Activated naive CD4-positive, alpha-beta T cell treated with anti-CD3 and anti-CD28 coated beads, Interleukin-2, amount 50 U/mL, for 24 hours (primary cell): Measurements from ENCODE around the gene CDKN1A.

Source experiments
- H3K27ac Mint-ChIP-seq: one replicate; pipeline ENCODE4 v1.8.0; 2021; ENCODE audit warnings: mild to moderate bottlenecking, mixed read lengths
- H3K27me3 Mint-ChIP-seq: one replicate; pipeline ENCODE4 v1.8.0; 2021; ENCODE audit warnings: mixed read lengths
- H3K36me3 Mint-ChIP-seq: one replicate; pipeline ENCODE4 v1.8.0; 2021; ENCODE audit warnings: mixed read lengths
- H3K4me1 Mint-ChIP-seq: one replicate; pipeline ENCODE4 v1.8.0; 2021; ENCODE audit warnings: mixed read lengths
- H3K4me3 Mint-ChIP-seq: one replicate; pipeline ENCODE4 v1.8.0; 2021; ENCODE audit warnings: mild to moderate bottlenecking, mixed read lengths
- H3K9me3 Mint-ChIP-seq: one replicate; pipeline ENCODE4 v1.8.0; 2021; ENCODE audit warnings: mixed read lengths

The CDKN1A gene

DNA sequence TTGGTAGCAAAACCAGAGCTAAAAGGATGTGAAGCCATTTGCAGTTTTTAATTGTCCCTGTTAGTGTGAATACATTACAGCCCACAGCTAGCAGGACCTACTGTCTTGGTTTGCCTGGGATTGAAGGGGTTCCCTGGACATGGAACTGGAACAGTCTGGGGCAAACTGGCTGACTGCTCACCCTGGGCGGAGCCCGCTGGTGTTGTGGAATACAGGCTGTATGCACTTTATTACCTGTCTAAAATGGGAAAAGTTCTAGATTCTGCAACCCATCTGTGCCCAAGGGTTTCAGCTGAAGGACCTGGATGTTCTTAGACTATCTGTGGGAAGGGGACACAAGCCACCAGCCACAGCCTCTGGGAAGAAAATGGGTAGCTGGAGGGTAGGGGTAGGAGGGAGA lies 12.2 kb upstream of the CDKN1A start:
- no peak overlapping the region for H3K4me3 Mint-ChIP-seq
- no peaks in the 10 kb centered on the region for H3K36me3 Mint-ChIP-seq
- H3K9me3 Mint-ChIP-seq = no peaks in the 10 kb centered on the region
- no peak overlapping the region for H3K27ac Mint-ChIP-seq
- no peaks in the 10 kb centered on the region for H3K27me3 Mint-ChIP-seq
- H3K4me1 Mint-ChIP-seq = peaks cover 16% of the 10 kb centered on the region

DNA sequence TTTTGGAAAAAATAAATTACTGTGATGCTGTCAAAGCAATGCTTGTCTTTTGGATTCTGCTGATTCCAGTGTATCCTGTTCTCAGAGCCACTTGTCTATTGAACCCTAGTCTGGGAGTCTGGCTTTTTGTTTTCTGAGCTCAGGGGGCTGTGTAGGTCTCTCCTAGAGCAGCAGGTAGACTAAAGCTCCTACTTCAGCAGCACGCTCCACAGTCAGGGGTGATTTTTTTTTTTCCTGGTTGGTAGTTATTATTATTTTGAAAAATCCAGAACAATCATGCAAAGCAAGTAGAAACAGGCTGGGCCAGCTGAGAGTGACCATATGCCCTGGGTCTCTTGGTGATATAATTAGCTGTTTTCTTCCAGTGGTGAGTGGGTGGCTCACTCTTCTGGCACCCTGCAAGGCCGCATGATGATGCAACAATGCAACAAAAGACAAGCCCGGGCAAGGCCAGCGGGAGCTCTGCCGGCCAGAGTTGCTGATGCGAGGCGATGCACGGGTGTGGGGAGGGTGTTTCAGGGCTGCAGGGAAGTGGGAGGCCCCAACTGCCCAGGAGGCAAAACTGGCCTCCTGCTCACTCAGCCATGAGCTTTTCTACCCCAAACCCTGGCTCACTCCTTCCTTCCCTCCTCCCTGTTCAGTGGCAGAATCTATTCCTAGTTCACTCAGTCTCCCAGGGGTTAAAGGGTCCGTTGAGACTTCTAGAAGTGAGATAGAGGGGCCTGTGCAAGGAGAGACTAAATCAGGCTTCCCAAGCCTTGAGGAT lies 11.5 kb upstream of the CDKN1A start:
- H3K27ac Mint-ChIP-seq = no peak overlapping the region

GRCh38 chr6:36668591-36668990 lies 9.9 kb upstream of the CDKN1A start:
- no peaks in the 10 kb centered on the region for H3K27me3 Mint-ChIP-seq
- H3K9me3 Mint-ChIP-seq = no peaks in the 10 kb centered on the region
- H3K36me3 Mint-ChIP-seq = no peaks in the 10 kb centered on the region
- H3K27ac Mint-ChIP-seq = no peak overlapping the region
- no peak overlapping the region for H3K4me3 Mint-ChIP-seq
- peaks cover under 1% of the 10 kb centered on the region for H3K4me1 Mint-ChIP-seq

More for the DNA sequence above, 11.5 kb upstream of the CDKN1A start:
- Mint-ChIP-seq H3K4me1 (peaks cover 16% of the 10 kb centered on the region), H3K27me3 (no peaks in the 10 kb centered on the region), H3K4me3 (no peak overlapping the region), H3K36me3 (no peaks in the 10 kb centered on the region), H3K9me3 (no peaks in the 10 kb centered on the region)

DNA sequence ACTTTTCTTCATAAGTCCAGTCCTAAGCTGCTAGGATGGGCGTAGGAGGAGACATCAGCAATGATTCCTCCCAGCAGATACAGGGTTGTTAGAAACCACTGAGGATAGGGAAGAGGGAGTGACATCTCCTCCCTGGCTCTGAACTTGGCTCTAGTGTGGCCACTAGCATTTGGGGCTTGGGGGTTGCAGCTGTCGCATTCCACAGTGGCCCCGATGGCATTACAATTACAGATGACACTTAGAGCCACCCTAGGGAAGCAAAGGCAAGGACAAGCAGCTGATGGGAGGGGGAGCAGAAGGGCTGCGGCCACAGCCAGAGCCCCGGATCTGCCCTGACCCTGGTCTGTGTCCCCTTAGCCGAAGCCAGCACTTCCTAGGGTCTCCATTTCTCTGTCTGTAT lies 9.5 kb upstream of the CDKN1A start:
- H3K36me3 Mint-ChIP-seq = no peaks in the 10 kb centered on the region
- no peaks in the 10 kb centered on the region for H3K9me3 Mint-ChIP-seq
- H3K4me3 Mint-ChIP-seq = no peak overlapping the region
- no peaks in the 10 kb centered on the region for H3K4me1 Mint-ChIP-seq
- no peak overlapping the region for H3K27ac Mint-ChIP-seq
- no peaks in the 10 kb centered on the region for H3K27me3 Mint-ChIP-seq

- Mint-ChIP-seq H3K4me1 (no peaks in the 10 kb centered on the region), H3K9me3 (no peaks in the 10 kb centered on the region)
Observed at GRCh38 chr6:36670271-36670670, 8.2 kb upstream of the CDKN1A start.

GRCh38 chr6:36671687-36672375 lies 6.7 kb upstream of the CDKN1A start:
- no peaks in the 10 kb centered on the region for H3K36me3 Mint-ChIP-seq
- no peaks in the 10 kb centered on the region for H3K27me3 Mint-ChIP-seq
- H3K4me3 Mint-ChIP-seq = no peak overlapping the region
- no peak overlapping the region for H3K27ac Mint-ChIP-seq
- no peaks in the 10 kb centered on the region for H3K4me1 Mint-ChIP-seq
- H3K9me3 Mint-ChIP-seq = no peaks in the 10 kb centered on the region

More at GRCh38 chr6:36670271-36670670, 8.2 kb upstream of the CDKN1A start:
- Mint-ChIP-seq H3K27ac (no peak overlapping the region), H3K36me3 (no peaks in the 10 kb centered on the region), H3K4me3 (no peak overlapping the region), H3K27me3 (no peaks in the 10 kb centered on the region)

DNA sequence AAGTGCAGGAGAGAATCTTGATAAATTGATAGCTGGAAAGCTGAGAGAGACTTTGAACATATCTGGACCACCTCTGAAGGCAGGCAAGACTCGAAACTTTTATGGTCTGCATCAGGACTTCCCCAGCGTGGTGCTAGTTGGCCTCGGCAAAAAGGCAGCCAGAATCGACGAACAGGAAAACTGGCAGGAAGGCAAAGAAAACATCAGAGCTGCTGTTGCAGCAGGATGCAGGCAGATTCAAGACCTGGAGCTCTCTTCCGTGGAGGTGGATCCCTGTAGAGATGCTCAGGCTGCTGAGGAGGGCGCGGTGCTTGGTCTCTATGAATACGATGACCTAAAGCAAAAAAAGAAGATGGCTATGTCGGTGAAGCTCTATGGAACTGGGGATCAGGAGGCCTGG lies 4.6 kb upstream of the CDKN1A start:
- Mint-ChIP-seq H3K36me3 (no peaks in the 10 kb centered on the region), H3K27ac (peak overlapping the region; percentile 47), H3K4me3 (no peak overlapping the region), H3K4me1 (peaks cover 11% of the 10 kb centered on the region), H3K27me3 (no peaks in the 10 kb centered on the region), H3K9me3 (no peaks in the 10 kb centered on the region)

GRCh38 chr6:36674942-36675341 lies 3.6 kb upstream of the CDKN1A start:
- Mint-ChIP-seq H3K36me3 (no peaks in the 10 kb centered on the region), H3K27ac (no peak overlapping the region), H3K4me1 (peaks cover 12% of the 10 kb centered on the region), H3K4me3 (no peak overlapping the region), H3K27me3 (no peaks in the 10 kb centered on the region), H3K9me3 (no peaks in the 10 kb centered on the region)

DNA sequence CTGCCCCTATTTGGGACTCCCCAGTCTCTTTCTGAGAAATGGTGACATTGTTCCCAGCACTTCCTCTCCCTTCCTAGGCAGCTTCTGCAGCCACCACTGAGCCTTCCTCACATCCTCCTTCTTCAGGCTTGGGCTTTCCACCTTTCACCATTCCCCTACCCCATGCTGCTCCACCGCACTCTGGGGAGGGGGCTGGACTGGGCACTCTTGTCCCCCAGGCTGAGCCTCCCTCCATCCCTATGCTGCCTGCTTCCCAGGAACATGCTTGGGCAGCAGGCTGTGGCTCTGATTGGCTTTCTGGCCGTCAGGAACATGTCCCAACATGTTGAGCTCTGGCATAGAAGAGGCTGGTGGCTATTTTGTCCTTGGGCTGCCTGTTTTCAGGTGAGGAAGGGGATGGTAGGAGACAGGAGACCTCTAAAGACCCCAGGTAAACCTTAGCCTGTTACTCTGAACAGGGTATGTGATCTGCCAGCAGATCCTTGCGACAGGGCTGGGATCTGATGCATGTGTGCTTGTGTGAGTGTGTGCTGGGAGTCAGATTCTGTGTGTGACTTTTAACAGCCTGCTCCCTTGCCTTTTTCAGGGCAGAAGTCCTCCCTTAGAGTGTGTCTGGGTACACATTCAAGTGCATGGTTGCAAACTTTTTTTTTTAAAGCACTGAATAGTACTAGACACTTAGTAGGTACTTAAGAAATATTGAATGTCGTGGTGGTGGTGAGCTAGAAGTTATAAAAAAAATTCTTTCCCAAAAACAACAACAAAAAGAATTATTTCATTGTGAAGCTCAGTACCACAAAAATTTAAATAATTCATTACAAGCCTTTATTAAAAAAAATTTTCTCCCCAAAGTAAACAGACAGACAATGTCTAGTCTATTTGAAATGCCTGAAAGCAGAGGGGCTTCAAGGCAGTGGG lies 2.1 kb upstream of the CDKN1A start:
- H3K4me3 Mint-ChIP-seq = no peak overlapping the region
- H3K4me1 Mint-ChIP-seq = peaks cover 22% of the 10 kb centered on the region
- H3K36me3 Mint-ChIP-seq = no peaks in the 10 kb centered on the region
- no peaks in the 10 kb centered on the region for H3K9me3 Mint-ChIP-seq
- H3K27ac Mint-ChIP-seq = peak overlapping the region; percentile 53
- H3K27me3 Mint-ChIP-seq = no peaks in the 10 kb centered on the region

DNA sequence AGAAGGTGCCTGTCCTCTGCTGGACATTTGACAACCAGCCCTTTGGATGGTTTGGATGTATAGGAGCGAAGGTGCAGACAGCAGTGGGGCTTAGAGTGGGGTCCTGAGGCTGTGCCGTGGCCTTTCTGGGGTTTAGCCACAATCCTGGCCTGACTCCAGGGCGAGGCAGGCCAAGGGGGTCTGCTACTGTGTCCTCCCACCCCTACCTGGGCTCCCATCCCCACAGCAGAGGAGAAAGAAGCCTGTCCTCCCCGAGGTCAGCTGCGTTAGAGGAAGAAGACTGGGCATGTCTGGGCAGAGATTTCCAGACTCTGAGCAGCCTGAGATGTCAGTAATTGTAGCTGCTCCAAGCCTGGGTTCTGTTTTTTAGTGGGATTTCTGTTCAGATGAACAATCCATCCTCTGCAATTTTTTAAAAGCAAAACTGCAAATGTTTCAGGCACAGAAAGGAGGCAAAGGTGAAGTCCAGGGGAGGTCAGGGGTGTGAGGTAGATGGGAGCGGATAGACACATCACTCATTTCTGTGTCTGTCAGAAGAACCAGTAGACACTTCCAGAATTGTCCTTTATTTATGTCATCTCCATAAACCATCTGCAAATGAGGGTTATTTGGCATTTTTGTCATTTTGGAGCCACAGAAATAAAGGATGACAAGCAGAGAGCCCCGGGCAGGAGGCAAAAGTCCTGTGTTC lies 1.3 kb upstream of the CDKN1A start:
- peaks cover 23% of the 10 kb centered on the region for H3K4me1 Mint-ChIP-seq
- H3K36me3 Mint-ChIP-seq = no peaks in the 10 kb centered on the region
- peak overlapping the region; percentile 7 for H3K27ac Mint-ChIP-seq
- H3K27me3 Mint-ChIP-seq = no peaks in the 10 kb centered on the region
- H3K4me3 Mint-ChIP-seq = peak overlapping the region; percentile 75
- no peaks in the 10 kb centered on the region for H3K9me3 Mint-ChIP-seq

GRCh38 chr6:36677753-36678487 lies 594 bp upstream of the CDKN1A start:
- Mint-ChIP-seq H3K27ac (no peak overlapping the region), H3K4me3 (peak overlapping the region; percentile 75), H3K4me1 (peaks cover 27% of the 10 kb centered on the region), H3K27me3 (no peaks in the 10 kb centered on the region), H3K9me3 (no peaks in the 10 kb centered on the region), H3K36me3 (no peaks in the 10 kb centered on the region)

DNA sequence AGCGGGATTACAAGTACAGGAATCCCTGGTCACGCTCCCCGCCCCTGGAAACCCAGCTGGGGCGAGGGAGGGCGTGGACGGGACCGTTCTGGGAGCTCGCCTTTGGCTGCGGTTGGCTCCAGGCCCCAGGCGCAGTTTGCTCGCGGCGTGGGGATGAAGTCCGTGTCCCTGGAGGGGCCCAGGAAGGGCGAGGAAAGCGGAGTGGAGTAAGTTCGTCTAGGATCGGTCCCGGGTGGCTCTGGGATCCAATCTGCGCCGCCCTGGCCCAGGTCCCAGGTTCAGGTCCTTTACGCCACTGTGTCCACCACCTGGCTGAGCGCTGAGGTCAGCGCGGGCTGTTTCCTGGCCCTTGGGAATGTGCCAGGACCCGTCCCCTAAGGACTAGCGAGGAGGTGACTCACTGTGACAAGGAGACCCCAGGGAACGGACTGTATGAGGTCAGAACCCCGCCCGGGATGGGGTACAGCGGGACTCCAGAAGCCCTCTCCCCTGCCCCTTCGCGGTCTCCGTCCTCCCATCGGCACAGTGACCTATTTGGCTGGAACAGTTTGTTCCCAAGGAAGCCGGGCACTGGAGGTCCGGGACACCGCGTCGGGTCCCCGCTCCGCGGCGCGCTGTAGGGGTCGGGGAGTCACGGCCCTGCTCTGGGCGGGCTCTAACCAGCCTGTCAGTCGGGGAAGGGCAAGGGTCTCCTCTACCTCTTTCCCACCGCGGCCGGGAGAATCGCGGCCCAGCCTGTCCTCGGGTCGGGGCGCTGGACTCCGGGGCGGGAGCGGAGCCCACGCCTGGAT lies 724 bp downstream of the CDKN1A start:
- H3K27ac Mint-ChIP-seq = peak overlapping the region; percentile 88

DNA sequence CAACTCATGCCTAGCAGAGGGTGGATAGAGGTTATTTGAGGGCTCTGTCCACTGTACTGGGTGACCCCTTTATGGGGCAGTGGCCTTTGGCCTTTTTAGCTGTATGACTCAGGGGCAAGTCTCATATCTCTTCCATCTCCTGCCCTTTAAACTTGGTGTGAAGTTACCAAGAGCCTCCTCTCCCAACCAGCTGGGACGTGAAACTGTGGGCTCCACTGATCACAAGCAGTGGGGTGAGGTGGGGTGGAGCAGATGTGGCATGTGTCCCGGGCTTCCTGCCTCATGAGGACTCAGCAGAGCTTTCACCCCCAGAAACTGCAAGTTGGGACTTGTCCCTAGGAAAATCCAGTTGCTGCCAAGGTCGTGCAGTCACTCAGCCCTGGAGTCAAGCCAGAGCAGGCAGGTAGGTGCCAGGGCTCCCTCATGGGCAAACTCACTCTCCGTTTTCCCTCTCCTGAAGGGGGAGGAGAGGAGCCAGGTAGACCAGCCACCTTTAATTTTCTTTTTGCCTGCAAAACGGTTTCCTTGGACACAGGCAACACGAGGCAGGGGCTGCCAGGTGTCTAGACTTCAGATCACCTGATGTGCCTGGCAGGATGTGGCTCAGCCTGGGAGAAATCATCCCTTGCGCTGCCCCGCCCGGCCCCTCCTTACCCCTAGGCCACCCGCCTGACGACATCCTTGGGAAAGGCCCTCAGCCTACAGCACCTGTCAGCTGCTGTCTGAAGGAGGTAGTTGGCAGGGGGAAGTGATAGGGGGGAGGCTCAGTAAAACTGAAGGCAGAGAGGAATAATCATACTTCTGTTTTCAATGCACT lies 4.0 kb downstream of the CDKN1A start:
- Mint-ChIP-seq H3K9me3 (no peaks in the 10 kb centered on the region), H3K4me1 (peaks cover 27% of the 10 kb centered on the region), H3K27me3 (no peaks in the 10 kb centered on the region), H3K27ac (peak overlapping the region; percentile 76), H3K4me3 (peak overlapping the region; percentile 26), H3K36me3 (no peaks in the 10 kb centered on the region)

More for the DNA sequence above, 724 bp downstream of the CDKN1A start:
- Mint-ChIP-seq H3K4me1 (peaks cover 27% of the 10 kb centered on the region), H3K4me3 (peak overlapping the region; percentile 95), H3K36me3 (no peaks in the 10 kb centered on the region), H3K27me3 (no peaks in the 10 kb centered on the region), H3K9me3 (no peaks in the 10 kb centered on the region)
